Stimulated activated naive CD4-positive, alpha-beta T cell treated with Interleukin-2 at 50 U/mL for 16 hours (primary cell): Measurements from ENCODE around the gene MSX2.
"Not testable (repeated sequence)": the region's sequence is repeated elsewhere in the genome, so short reads cannot be mapped to it uniquely, and the experiment has no call there.

Experiments used
- DNase-seq: peaks from one replicate; lab custom pipeline; 2025; lab: John Stamatoyannopoulos, UW

The MSX2 gene

GRCh38 chr5:174733836-174734235 is 9.5 kb downstream of the MSX2 start:
- DNase-seq, result no peak

GRCh38 chr5:174734571-174735497 is 10.5 kb downstream of the MSX2 start:
- DNase-seq, result no peak

- DNase-seq, result no peak
These were observed 11.3 kb downstream of the MSX2 start for GRCh38 chr5:174735498-174736330.

GRCh38 chr5:174736331-174736721 is 11.9 kb downstream of the MSX2 start:
- no peak for DNase-seq

GRCh38 chr5:174736777-174737176 is 12.4 kb downstream of the MSX2 start:
- no peak for DNase-seq

- DNase-seq, result no peak
These were observed 12.9 kb downstream of the MSX2 start for GRCh38 chr5:174737330-174737729.

- no peak for DNase-seq
These were observed 17.0 kb downstream of the MSX2 start for GRCh38 chr5:174741352-174741751.

- DNase-seq, result no peak
These were observed 20.5 kb downstream of the MSX2 start for GRCh38 chr5:174744896-174745295.

GRCh38 chr5:174745590-174746103 is 21.3 kb downstream of the MSX2 start:
- DNase-seq, result no peak

- no peak for DNase-seq
These were observed 26.3 kb downstream of the MSX2 start for GRCh38 chr5:174750711-174751110.

GRCh38 chr5:174751154-174752000 is 27.0 kb downstream of the MSX2 start:
- no peak for DNase-seq

GRCh38 chr5:174752121-174752520 is 27.7 kb downstream of the MSX2 start:
- no peak for DNase-seq

- no peak for DNase-seq
These were observed 30.7 kb downstream of the MSX2 start for GRCh38 chr5:174755106-174755505.

GRCh38 chr5:174759091-174759490 is 34.7 kb downstream of the MSX2 start:
- DNase-seq, result no peak

- DNase-seq, result no peak
These were observed 36.3 kb downstream of the MSX2 start for GRCh38 chr5:174760721-174761120.

GRCh38 chr5:174761341-174761740 is 37.0 kb downstream of the MSX2 start:
- DNase-seq, result not testable (repeated sequence)

GRCh38 chr5:174764309-174764708 is 39.9 kb downstream of the MSX2 start:
- DNase-seq, result no peak

GRCh38 chr5:174765540-174765939 is 41.2 kb downstream of the MSX2 start:
- DNase-seq, result no peak

GRCh38 chr5:174767670-174768069 is 43.3 kb downstream of the MSX2 start:
- DNase-seq, result no peak

GRCh38 chr5:174769005-174769404 is 44.6 kb downstream of the MSX2 start:
- DNase-seq, result no peak

GRCh38 chr5:174773371-174773770 is 49.0 kb downstream of the MSX2 start:
- DNase-seq, result no peak

GRCh38 chr5:174775081-174775480 is 50.7 kb downstream of the MSX2 start:
- DNase-seq, result no peak
